SK-N-MC (cell line): ENCODE measurements around the gene PTGES3.

Source experiments
- EZH2 ChIP-seq: fragments of 200-600 bp; sonication (generic); IDR thresholded peaks from one replicate; pipeline ENCODE4 v1.6.1; 2017; ENCODE audit warnings: antibody characterized with exemption
- POLR2AphosphoS5 ChIP-seq: IDR thresholded peaks from 2 replicates; pipeline ENCODE4 v1.6.1; 2012; ENCODE audit warnings: mild to moderate bottlenecking, low read depth, low read length, borderline replicate concordance

DNA sequence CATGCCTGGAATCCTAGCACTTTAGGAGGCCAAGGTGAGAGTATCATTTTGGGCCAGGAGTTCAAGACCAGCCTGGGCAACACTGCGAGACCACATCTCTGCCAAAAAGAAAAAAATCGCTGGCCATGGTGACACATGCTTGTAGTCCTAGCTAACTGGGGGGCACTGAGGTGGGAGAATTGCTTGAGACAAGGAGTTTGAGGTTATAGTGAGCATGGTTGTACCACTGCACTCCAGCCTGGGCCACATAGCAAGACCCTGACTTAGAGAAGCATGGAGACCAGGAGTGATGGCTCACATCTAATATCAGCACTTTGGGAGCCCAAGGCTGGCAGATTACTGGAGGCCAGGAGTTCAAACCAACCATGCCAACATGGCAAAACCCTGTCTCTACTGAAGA, 9.2 kb downstream of the PTGES3 start:
- TF ChIP-seq POLR2AphosphoS5 (no peak), EZH2 (no peak)
